Measurements from ENCODE around the gene MTMR11.
"Not testable (repeated sequence)": the region's sequence is repeated elsewhere in the genome, so short reads cannot be mapped to it uniquely, and the experiment has no call there.

MTMR11 gene

DNA sequence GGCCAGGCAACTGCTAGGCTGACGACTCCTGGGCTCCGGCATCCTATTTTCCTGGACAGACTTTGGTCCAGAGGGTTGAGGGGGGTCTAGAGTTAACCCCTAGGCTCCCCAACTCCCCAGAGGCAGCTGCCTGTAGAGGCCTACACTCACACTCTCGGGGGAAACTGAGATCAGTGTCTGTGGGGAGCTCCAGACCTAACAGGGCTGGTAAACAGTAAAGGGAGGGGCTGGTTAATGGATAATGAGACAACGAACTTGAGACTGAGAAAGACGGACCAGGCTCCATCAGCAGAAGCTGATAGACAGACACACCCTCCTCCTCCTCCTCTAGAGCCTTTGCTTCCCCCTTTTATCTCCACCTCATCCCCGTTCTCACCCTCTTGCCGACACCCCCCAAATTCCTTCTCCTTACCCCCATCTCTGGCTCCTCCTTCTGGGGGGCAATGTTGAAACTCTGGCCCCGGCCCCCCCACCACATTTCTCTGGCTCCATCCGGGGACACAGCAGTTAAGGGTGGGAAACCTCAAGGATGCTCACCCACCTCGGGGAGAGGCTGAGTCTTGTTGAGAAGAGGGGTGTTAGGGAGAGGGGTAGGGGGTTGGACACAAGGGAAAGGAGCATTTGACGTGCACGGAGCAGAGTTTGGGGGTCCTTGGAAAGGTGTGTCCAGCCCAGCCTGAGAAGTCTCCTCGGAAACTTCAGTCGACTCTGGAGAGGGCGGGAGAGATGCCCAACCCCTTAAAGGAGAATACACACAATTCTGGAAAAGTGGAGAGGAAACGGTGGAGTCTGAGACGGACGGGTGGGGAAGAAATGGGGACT lies at the start of gene MTMR11:
TSS of gene MTMR11 (minus strand) at position 710 of the 822 bp plus-strand sequence. CDS start at position 478, 232 bp downstream.
- DNase-seq: no peak

DNA sequence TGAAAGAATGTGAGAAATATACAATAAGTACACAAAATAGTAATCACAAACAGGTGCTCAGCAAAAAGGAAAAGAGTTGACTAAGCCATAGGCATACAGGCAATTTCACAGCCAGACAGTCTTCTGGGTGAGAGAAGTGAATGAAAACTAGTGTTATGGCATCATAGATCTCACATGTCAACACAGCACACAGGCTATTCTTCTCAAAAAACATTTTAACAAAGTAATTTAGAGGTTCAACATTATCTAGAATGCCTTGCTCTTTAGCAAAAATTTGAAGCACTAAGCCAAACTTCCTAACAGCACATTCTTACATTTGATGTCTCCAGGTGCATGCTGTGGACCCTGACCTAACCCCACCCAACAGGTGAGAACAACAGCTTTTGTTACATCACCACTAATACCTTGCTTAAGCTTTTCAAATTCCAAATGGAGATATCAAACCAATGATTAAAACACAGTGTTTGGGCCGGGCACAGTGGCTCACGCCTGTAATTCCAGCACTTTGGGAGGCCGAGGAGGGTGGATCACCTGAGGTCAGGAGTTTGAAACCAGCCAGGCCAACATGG lies 43.4 kb upstream of the MTMR11 start:
- DNase-seq: no peak

DNA sequence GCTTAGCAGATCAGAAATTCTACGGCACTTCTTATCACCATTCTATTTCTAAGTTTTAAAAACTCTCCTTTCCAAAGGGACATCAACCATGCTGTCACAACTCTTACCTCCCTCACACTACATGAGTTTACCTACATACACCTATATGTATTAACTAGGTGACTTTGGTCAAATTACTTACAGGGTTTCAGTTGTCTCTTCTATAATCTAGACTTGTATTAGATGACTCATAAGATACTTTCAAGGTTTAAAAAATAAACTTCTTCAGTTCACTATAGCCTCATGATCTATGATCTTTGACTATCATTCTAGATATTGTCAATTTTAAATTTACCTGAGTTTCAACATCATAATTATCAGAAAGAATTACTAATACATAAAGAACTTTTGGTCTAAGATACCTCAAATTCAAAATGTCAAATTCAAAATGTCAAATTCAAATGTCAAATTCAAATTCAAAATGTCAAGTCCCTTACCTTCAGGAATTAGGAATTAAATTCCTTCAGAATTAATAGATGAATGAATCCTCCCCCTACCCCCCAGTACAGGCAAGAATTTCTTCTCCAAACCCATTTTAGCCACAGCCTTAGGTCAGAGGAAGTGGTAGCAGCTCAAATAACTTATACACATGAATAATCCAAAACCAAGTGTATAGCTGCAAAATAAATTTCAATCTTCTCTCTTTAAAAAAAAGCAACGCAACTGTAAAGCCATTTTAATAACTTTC lies 42.7 kb upstream of the MTMR11 start:
- no peak for DNase-seq

DNA sequence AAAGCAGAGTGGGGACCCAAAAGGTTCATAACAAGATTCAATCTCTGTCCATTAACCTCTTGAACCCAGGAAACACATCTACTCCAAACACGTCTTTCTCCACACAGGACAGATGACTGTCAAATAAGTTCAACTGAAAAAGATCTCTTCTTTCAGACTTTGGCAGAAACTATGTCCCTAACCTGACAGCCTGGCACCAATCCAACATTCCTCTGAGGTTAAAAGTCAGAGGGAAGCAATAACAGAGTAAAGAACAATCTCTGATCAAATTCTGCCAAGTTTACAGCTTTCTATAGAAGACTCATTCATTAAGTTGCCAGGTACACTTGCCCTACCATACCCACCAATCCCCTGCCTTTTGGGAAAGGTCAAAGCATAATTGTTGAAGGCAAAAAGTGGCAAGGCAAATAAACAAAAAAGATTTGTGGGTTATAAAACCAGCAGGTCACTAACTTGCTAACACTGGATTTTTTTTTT lies 41.9 kb upstream of the MTMR11 start:
- no peak for DNase-seq

DNA sequence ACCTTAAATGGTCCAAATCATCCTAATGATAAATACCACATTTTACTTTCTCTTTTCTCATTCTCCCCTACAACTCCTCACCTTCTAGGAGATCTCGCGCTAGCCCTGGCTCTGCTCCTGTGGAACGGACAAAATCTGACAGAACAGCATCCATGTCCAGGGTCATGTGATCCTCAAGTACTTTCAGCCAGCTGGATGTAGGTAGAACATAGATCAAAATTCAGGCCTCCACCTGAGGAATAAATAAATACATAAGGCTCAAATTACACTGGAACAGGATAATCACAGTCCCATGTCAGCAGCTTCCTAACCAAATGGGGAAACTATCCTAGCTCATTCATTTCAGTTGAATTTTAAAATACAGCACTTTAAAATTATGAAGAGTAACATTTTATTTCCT lies 40.7 kb upstream of the MTMR11 start:
- DNase-seq: no peak

- no peak for DNase-seq
Observed at GRCh38 chr1:149972547-149972946, 35.9 kb upstream of the MTMR11 start.

GRCh38 chr1:149967646-149968045 lies 31.0 kb upstream of the MTMR11 start:
- DNase-seq: no peak

DNA sequence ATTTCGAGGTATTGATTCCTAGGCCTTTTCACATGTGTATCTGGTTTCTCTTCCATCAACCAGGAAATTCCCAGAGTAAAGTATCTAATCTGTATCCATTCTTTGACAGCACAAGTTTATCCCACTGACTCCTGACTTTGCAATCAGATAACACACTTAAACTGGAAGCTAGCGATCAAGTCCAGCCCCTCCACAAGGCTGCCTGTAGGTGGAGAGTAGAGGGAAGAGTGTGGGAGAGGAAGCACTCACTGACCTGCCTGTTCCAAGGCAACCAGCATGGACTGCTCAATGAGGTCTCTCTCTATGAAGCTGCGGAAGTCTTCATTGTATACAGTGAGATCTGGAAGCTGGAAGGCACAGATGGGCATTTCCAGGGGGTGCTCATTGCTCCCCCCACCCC lies 30.4 kb upstream of the MTMR11 start:
- DNase-seq: no peak

GRCh38 chr1:149966405-149966804 lies 29.7 kb upstream of the MTMR11 start:
- DNase-seq: no peak

DNA sequence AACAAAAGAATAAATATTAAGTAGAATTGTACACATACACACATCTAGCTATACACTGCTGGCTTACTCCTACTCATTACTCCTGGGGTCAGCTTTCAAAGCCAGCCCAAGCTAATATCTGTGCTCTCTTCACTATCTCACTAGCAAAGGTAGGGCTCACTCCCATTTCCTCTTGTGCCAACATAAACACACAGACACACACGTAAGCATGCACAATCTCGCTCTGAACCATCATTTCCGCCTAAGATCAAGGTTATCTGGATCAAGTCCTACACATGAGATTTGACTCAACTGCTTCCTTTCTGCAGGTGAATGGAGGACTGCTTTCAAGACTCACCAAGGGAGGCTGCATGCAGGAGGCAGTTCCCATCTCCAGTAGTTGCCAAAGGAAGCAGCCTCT lies 28.8 kb upstream of the MTMR11 start:
- no peak for DNase-seq

DNA sequence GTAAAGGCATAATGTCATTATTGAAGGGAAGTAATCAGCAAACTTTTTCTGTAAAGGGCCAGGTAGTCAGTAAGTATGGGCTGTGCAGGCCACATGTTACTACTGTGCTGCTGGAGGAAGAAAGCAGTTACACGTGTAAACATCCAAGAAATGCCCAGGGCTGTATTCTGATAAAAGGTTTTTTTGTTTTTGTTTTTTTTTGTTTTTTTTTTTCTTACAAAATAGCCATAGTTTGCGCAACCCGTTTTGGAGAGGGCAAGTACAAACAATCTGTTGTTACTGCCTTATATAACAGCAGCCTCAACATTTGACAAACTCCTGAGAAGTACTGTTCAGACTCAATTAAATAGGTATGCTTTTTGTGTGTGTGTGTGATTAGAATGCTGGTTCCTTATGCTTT lies 26.7 kb upstream of the MTMR11 start:
- no peak for DNase-seq

DNA sequence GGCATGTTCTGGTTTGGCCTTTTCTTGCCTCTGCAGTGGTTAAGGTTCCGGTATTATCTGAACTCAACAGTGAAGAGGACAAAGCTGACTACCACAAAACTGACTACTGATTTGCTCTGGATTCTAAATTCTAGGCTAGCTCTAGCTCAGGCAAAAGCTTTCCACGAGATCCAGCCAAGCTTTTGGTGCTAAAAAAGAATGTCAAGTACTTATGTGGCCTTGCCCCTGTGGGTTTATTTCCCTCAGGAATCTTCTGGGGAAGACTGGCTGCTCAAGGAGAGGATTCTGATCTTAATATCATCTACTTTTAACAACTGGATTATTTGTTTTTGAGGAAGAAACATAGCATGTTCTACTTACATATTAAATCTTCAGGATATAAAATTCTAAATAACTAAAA lies 26.1 kb upstream of the MTMR11 start:
- no peak for DNase-seq

DNA sequence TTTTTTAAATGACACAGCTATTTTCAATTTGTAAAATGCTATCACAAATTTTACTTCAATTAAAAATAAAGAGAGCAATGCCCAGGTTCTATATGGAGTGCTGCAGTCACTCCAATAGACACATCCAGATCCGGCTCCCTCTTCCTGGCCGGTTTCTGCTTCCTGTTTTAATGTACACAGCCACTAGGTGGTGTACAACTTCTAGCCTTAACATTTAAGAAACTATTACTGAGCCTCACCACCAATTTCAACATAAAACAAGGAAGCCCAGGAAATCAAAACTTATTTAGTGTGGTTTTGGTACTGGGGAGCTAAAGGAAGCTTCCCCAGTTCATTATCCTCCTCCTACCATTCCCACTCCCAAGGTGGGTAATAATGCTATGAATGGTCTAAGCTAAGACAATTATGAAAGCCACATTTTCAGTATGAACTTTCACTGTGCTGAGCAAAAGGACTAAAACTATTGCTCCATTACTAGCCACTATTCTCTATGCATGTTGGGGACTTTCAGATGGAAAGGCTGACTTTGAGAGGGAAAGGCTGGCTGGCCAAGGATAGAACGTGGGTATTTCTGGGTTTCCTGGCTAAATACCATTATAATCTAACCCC lies 25.5 kb upstream of the MTMR11 start:
- DNase-seq: peak; percentile 23 to 40

GRCh38 chr1:149957548-149957947 lies 20.9 kb upstream of the MTMR11 start:
- DNase-seq: not testable (repeated sequence)

GRCh38 chr1:149949911-149950310 lies 13.2 kb upstream of the MTMR11 start:
- no peak for DNase-seq

- no peak for DNase-seq
Observed at GRCh38 chr1:149945206-149945605, 8.5 kb upstream of the MTMR11 start.

DNA sequence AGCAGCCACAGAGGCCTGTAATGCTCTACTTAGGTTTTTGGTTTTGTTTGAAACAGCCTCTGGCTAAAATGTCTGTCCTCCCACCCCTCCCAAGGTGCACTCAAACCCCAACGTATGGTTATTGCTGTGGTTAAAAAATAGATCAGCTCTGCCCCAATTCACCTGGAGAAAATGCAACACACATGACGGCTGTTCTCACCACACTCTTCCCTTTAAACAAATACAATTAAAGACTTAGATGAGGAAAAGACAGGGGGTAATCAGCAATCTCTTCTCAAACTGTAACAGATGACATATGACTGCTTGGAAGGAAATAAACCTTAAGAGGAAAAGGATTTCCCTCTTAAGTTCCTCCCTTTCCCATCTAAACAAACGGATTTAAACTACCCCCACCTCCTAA lies 6.2 kb upstream of the MTMR11 start:
- no peak for DNase-seq

- DNase-seq: no peak
Observed at GRCh38 chr1:149942207-149942606, 5.5 kb upstream of the MTMR11 start.

DNA sequence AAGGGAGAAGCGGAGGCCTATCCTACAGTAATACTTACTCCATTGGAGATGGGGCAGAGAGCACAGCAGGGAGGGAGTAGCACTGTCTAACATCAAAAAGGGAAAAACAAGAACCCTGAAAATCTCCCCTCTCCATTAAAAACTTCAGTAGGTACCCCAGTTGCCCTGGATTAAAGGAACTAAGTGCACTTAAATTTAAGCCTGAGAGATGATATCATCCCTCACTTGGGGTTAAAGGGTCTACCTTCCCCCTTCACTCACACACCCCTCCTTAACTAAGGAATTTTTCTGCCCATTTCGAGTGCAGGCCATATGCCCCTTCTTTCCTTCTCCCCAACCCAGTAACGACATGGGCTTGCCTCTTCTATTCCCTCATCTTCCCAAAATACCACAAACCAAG lies 3.7 kb upstream of the MTMR11 start:
- DNase-seq: no peak

GRCh38 chr1:149938668-149939003 lies 2.0 kb upstream of the MTMR11 start:
- not testable (repeated sequence) for DNase-seq

GRCh38 chr1:149937759-149938158 lies 1.1 kb upstream of the MTMR11 start:
- no peak for DNase-seq

GRCh38 chr1:149936992-149937705 lies 470 bp upstream of the MTMR11 start:
- no peak for DNase-seq

GRCh38 chr1:149934356-149934755 lies 2.3 kb downstream of the MTMR11 start:
- no peak for DNase-seq
